ENCODE results near the gene POU2AF1. TPM values are rescaled to one million over a fixed set of nuclear protein-coding genes. Genes with fewer than 3 reads are reported as not detected.

The POU2AF1 gene
- total and polyA plus RNA-seq, 2 of the 13 experiments (the other 11 are each of a cell fraction or from before 2014, with no cell fraction given), result 1.9 to 3.6 TPM

DNA sequence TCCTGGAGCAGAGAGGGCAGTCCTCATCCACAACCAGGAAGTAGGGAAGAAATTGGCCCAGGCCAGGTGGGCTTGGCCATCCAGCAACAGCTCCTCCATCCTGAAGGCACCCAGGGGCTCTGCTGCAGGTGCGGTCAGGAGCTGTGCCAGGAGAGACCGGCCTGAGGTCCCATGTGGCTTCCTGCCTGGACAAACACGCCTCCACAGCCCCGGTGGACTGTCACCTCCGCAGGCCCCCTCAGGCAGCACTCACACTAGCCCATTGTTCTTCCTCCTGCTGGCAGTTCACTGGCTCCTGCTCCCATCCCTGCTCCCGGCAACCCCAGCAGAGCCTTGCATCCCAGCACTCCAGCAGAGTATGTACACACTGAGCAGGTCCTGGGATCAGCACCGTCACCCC, 16.0 kb upstream of the POU2AF1 start (continued):
- TF ChIP-seq ZNF205 (CRISPR knock-in tag; IDR thresholded peaks at IDR 0.05) (no peak), TEAD3 (CRISPR knock-in tag; optimal IDR thresholded peaks at IDR 0.05; ENCODE audit: borderline replicate concordance) (peak; percentile 84), MXI1 (IDR thresholded peaks at IDR 0.05; ENCODE audit: borderline replicate concordance, low read depth, low read length) (peak; percentile 81; the same call in 1 of the 3 replicates), ZNF614 (CRISPR knock-in tag; IDR thresholded peaks at IDR 0.05; ENCODE audit: borderline replicate concordance) (0 out of 2 replicates have a peak, but pooled peaks have one; percentile 22), CBFB (CRISPR knock-in tag; IDR thresholded peaks at IDR 0.05) (peak; percentile 71), NPAS2 (CRISPR knock-in tag; IDR thresholded peaks at IDR 0.05; ENCODE audit: borderline replicate concordance) (no peak), ZNF20 (CRISPR knock-in tag; IDR thresholded peaks at IDR 0.05) (no peak), HDAC6 (IDR thresholded peaks at IDR 0.05; ENCODE audit: low read depth, low read length) (no peak), MBNL3 (CRISPR knock-in tag; conservative IDR thresholded peaks at IDR 0.05) (no peak), FOSL1 (CRISPR knock-in tag; IDR thresholded peaks at IDR 0.05; ENCODE audit: borderline replicate concordance) (no peak), BRCA1 (CRISPR knock-in tag; IDR thresholded peaks at IDR 0.05) (no peak), ZSCAN31 (CRISPR knock-in tag; IDR thresholded peaks at IDR 0.05; ENCODE audit: low read depth) (peak; percentile 92), ZBTB25 (CRISPR knock-in tag; IDR thresholded peaks at IDR 0.05) (peak; percentile 16; the same call in 1 of the 2 replicates), RFX1 (IDR thresholded peaks at IDR 0.05) (no peak), ZNF619 (CRISPR knock-in tag; IDR thresholded peaks at IDR 0.05) (0 out of 2 replicates have a peak, but pooled peaks have one; percentile 32), SP5 (CRISPR knock-in tag; IDR thresholded peaks at IDR 0.05; ENCODE audit: borderline replicate concordance, low read depth) (no peak), PCBP2 (optimal IDR thresholded peaks at IDR 0.05; ENCODE audit: low read depth, low read length, poor library complexity, severe bottlenecking) (no peak), ZNF747 (CRISPR knock-in tag; IDR thresholded peaks at IDR 0.05; ENCODE audit: borderline replicate concordance) (peak; percentile 59; the same call in 1 of the 2 replicates), PHF20 (CRISPR knock-in tag; IDR thresholded peaks at IDR 0.05) (peak; percentile 62; the same call in 1 of the 2 replicates), ELF3 (CRISPR knock-in tag; IDR thresholded peaks at IDR 0.05) (peak; percentile 89), TAF1 (CRISPR knock-in tag; IDR thresholded peaks at IDR 0.05) (no peak; the same call in 1 of the 2 replicates), ZNF224 (CRISPR knock-in tag; IDR thresholded peaks at IDR 0.05) (no peak), MEIS2 (CRISPR knock-in tag; IDR thresholded peaks at IDR 0.05) (peak; percentile 90), ZNF34 (CRISPR knock-in tag; IDR thresholded peaks at IDR 0.05; ENCODE audit: borderline replicate concordance) (no peak), ZNF83 (CRISPR knock-in tag; IDR thresholded peaks at IDR 0.05; ENCODE audit: borderline replicate concordance) (no peak), ZBTB1 (CRISPR knock-in tag; IDR thresholded peaks at IDR 0.05; ENCODE audit: borderline replicate concordance) (no peak), ZNF230 (CRISPR knock-in tag; IDR thresholded peaks at IDR 0.05) (no peak), FOXK2 (IDR thresholded peaks at IDR 0.05) (no peak), NFYB (CRISPR knock-in tag; IDR thresholded peaks at IDR 0.05) (peak; percentile 37; the same call in 1 of the 2 replicates)
- TF ChIP-seq, protein P1, sequence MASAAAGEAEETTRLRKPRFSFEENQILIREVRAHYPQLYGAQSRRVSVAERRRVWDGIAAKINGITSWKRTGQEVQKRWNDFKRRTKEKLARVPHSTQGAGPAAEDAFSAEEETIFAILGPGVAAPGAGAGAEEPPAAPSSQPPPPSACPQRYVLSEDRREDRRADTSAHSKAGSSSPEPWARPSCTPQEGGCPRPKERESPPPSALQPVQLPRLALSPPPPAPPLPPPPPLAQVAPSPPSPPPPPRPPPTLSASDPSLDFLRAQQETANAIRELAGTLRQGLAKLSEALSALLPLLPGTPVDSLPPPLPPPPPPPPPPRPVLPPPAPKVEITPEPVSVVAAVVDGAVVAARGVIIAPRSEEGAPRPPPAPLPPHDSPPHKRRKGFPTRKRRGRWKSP (CRISPR knock-in tag; IDR thresholded peaks at IDR 0.05), result 0 out of 2 replicates have a peak, but pooled peaks have one; percentile 41
- TF ChIP-seq, protein P2, sequence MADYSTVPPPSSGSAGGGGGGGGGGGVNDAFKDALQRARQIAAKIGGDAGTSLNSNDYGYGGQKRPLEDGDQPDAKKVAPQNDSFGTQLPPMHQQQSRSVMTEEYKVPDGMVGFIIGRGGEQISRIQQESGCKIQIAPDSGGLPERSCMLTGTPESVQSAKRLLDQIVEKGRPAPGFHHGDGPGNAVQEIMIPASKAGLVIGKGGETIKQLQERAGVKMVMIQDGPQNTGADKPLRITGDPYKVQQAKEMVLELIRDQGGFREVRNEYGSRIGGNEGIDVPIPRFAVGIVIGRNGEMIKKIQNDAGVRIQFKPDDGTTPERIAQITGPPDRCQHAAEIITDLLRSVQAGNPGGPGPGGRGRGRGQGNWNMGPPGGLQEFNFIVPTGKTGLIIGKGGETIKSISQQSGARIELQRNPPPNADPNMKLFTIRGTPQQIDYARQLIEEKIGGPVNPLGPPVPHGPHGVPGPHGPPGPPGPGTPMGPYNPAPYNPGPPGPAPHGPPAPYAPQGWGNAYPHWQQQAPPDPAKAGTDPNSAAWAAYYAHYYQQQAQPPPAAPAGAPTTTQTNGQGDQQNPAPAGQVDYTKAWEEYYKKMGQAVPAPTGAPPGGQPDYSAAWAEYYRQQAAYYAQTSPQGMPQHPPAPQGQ (CRISPR knock-in tag; IDR thresholded peaks at IDR 0.05; ENCODE audit: borderline replicate concordance), result no peak; the same call in 1 of the 2 replicates
